HEK293T (cell line): Measurements from ENCODE around the gene FAM136A.
A peak's percentile ranks its signal among the peaks of the same experiment; 100 is the strongest.

Experiments
- ARNT ChIP-seq: fragments of 450-650 bp; IDR thresholded peaks from 2 replicates; pipeline ENCODE4 v1.6.1; 2017; ENCODE audit warnings: mild to moderate bottlenecking
- BHLHE40 ChIP-seq: fragments of 450-650 bp; IDR thresholded peaks from 2 replicates; pipeline ENCODE4 v1.6.1; 2016; ENCODE audit warnings: mild to moderate bottlenecking, moderate library complexity, borderline replicate concordance
- FOXA1 ChIP-seq: fragments of 450-650 bp; IDR thresholded peaks from 2 replicates; pipeline ENCODE4 v1.6.1; 2016; ENCODE audit warnings: mild to moderate bottlenecking
- FOXK2 ChIP-seq: fragments of 450-650 bp; IDR thresholded peaks from 2 replicates; pipeline ENCODE4 v1.6.1; 2016; ENCODE audit warnings: mild to moderate bottlenecking
- FOXM1 ChIP-seq: fragments of 450-650 bp; IDR thresholded peaks from 2 replicates; pipeline ENCODE4 v1.6.1; 2017; ENCODE audit warnings: mild to moderate bottlenecking, borderline replicate concordance
- HDGF ChIP-seq: fragments of 450-650 bp; IDR thresholded peaks from 2 replicates; pipeline ENCODE4 v1.6.1; 2017; ENCODE audit warnings: antibody characterized with exemption, borderline replicate concordance
- L3MBTL2 ChIP-seq: fragments of 450-650 bp; conservative IDR thresholded peaks from 2 replicates; pipeline ENCODE4 v1.6.1; 2016; ENCODE audit warnings: mild to moderate bottlenecking
- NFRKB ChIP-seq: fragments of 450-650 bp; IDR thresholded peaks from 2 replicates; pipeline ENCODE4 v1.6.1; 2016; ENCODE audit warnings: mild to moderate bottlenecking, moderate library complexity
- PKNOX1 ChIP-seq: fragments of 450-650 bp; IDR thresholded peaks from 2 replicates; pipeline ENCODE4 v1.6.1; 2016
- SP1 ChIP-seq: fragments of 450-650 bp; IDR thresholded peaks from 2 replicates; pipeline ENCODE4 v1.6.1; 2017
- TARDBP ChIP-seq: fragments of 450-650 bp; IDR thresholded peaks from 2 replicates; pipeline ENCODE4 v1.6.1; 2016
- ZNF384 ChIP-seq: fragments of 450-650 bp; IDR thresholded peaks from 2 replicates; pipeline ENCODE4 v1.6.1; 2016

- TF ChIP-seq ZNF384 (no peak), L3MBTL2 (no peak), NFRKB (peak; percentile 64; the same call in 1 of the 2 replicates), BHLHE40 (no peak), FOXK2 (no peak), HDGF (no peak), SP1 (no peak), TARDBP (no peak), FOXA1 (no peak), FOXM1 (no peak), ARNT (no peak), PKNOX1 (no peak)
Measured at GRCh38 chr2:70248181-70248847, 53.6 kb downstream of the FAM136A start, which contains the start of gene TIA1.
